ENCODE data around the gene TEX35.
"Not testable (repeated sequence)": the region's sequence is repeated elsewhere in the genome, so short reads cannot be mapped to it uniquely, and the experiment has no call there.

TEX35 gene

DNA sequence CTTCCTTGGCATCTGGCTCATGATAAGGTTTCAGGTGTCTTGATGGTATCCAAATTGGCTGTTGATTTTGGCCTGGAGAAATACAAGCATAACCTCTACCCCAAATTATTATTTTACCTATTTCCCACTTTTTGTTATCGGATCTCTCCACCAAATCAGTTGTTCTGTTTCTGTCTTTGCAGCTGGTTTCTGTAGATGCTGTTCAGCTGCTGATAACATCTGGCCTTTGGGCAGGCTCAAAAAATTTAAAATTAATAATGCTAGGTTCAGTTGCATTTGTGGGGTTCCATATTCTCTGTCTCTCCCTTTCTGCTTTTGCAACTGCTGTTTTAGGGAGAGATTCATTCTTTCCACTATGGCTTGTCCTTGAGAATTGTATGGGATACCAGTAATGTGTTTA lies 42.7 kb downstream of the TEX35 start:
- H3K36me3 ChIP-seq (ENCODE audit: control insufficient read depth in 1 of 2, insufficient read depth in 2 of 2, low read depth in 1 of 2, low read length in 2 of 2): peaks cover 5 to 17% of the 10 kb centered on the region in 2 experiments
- not testable (repeated sequence) for DNase-seq; H3K4me1 ChIP-seq (ENCODE audit: control insufficient read depth, insufficient read depth, low read depth, low read length); H3K23ac ChIP-seq (ENCODE audit: low read length in 2 of 2); H3K9me3 ChIP-seq (ENCODE audit: control insufficient read depth, low read length); H3K4ac ChIP-seq (ENCODE audit: low read depth in 1 of 2, low read length in 2 of 2); H3K14ac ChIP-seq (ENCODE audit: low read length in 2 of 2); H3K27ac ChIP-seq (ENCODE audit: low read length, poor library complexity, severe bottlenecking); H3K9ac ChIP-seq (ENCODE audit: low read length); H4K8ac ChIP-seq (ENCODE audit: low read length); H3K4me3 ChIP-seq (ENCODE audit: insufficient read depth in 1 of 2, low read depth in 1 of 2, low read length in 2 of 2); H2BK120ac ChIP-seq (ENCODE audit: low read depth, low read length); H3K18ac ChIP-seq (ENCODE audit: low read depth in 1 of 2, low read length in 2 of 2); H2AFZ ChIP-seq (ENCODE audit: low read depth, low read length); H4K91ac ChIP-seq (ENCODE audit: low read length); H2BK12ac ChIP-seq (ENCODE audit: low read length in 2 of 2); H2AK5ac ChIP-seq (ENCODE audit: low read length, severe bottlenecking); H2BK5ac ChIP-seq (ENCODE audit: low read depth, low read length, poor library complexity, severe bottlenecking); H3K27me3 ChIP-seq (ENCODE audit: control insufficient read depth in 1 of 2, insufficient read depth in 1 of 2, low read length in 2 of 2); H3K79me1 ChIP-seq (replicated peaks; ENCODE audit: low read length, poor library complexity, severe bottlenecking); H2BK15ac ChIP-seq (ENCODE audit: low read depth, poor library complexity, severe bottlenecking); H3K4me2 ChIP-seq (ENCODE audit: low read length, poor library complexity, severe bottlenecking)
- WGBS: no CpG with 5 or more reads among the region's 1 CpG

DNA sequence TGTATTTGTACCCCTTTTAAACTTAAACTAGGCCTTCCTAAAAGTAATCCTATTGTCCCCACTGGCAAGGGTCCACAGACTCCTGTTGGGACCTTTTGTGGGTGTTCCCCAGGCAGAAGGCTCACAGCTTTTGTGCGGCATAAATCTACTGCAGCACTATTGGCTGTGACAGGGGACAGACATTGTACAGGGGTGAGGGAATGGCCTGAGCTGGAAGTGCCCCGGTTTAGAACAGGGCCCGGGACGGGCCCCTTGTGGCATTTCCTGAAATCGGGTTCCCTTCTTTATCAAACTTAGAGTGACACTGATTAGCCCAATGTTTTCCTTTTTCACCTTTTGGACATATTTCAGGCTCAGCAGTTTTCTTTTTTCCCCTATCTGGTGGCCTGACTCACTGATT lies 45.9 kb downstream of the TEX35 start:
- not testable (repeated sequence) for H3K18ac ChIP-seq (ENCODE audit: low read depth in 1 of 2, low read length in 2 of 2); H3K4me3 ChIP-seq (ENCODE audit: insufficient read depth in 1 of 2, low read depth in 1 of 2, low read length in 2 of 2); H3K36me3 ChIP-seq (ENCODE audit: control insufficient read depth in 1 of 2, insufficient read depth in 2 of 2, low read depth in 1 of 2, low read length in 2 of 2); H2AFZ ChIP-seq (ENCODE audit: low read depth, low read length); H2BK15ac ChIP-seq (ENCODE audit: low read depth, poor library complexity, severe bottlenecking); H4K91ac ChIP-seq (ENCODE audit: low read length); H3K9ac ChIP-seq (ENCODE audit: low read length); H2BK12ac ChIP-seq (ENCODE audit: low read length in 2 of 2); H3K79me1 ChIP-seq (replicated peaks; ENCODE audit: low read length, poor library complexity, severe bottlenecking); H3K14ac ChIP-seq (ENCODE audit: low read length in 2 of 2); H3K9me3 ChIP-seq (ENCODE audit: control insufficient read depth, low read length); H3K4ac ChIP-seq (ENCODE audit: low read depth in 1 of 2, low read length in 2 of 2); H3K4me1 ChIP-seq (ENCODE audit: control insufficient read depth, insufficient read depth, low read depth, low read length); H4K8ac ChIP-seq (ENCODE audit: low read length); DNase-seq; H2BK120ac ChIP-seq (ENCODE audit: low read depth, low read length); H2AK5ac ChIP-seq (ENCODE audit: low read length, severe bottlenecking); H3K27ac ChIP-seq (ENCODE audit: low read length, poor library complexity, severe bottlenecking); H2BK5ac ChIP-seq (ENCODE audit: low read depth, low read length, poor library complexity, severe bottlenecking); H3K27me3 ChIP-seq (ENCODE audit: control insufficient read depth in 1 of 2, insufficient read depth in 1 of 2, low read length in 2 of 2); H3K23ac ChIP-seq (ENCODE audit: low read length in 2 of 2); H3K4me2 ChIP-seq (ENCODE audit: low read length, poor library complexity, severe bottlenecking)
- 57% methylated on average over 5 of the region's 5 CpGs for WGBS

DNA sequence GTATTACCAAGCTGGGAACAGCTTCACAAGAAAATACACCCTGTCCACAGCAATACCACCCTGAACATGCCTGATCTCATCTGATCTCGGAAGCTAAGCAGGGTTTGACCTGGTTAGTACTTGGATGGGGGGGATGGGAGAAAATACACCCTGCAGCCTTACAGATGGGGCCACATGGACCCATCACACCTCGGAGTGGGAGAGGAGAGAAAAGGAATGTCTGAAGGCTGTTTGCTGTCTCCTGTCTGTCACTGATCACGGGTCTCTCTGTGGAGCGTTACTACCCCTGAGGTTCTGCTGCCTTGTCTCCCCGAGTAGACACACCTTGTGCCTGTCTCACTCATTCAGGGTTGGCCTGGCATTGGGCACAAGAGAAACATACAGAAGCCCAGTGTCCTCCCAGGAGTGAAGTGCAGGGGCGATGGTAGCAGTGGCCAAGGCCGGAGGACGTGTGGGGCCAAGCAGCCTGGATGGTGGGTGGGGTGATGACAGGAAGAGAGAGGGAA lies 48.0 kb downstream of the TEX35 start:
- Histone ChIP-seq H2BK12ac (ENCODE audit: low read length in 2 of 2) (no peak overlapping the region), H3K36me3 (ENCODE audit: control insufficient read depth in 1 of 2, insufficient read depth in 2 of 2, low read depth in 1 of 2, low read length in 2 of 2) (no peaks in the 10 kb centered on the region), H3K4me1 (ENCODE audit: control insufficient read depth, insufficient read depth, low read depth, low read length) (no peaks in the 10 kb centered on the region), H3K9ac (ENCODE audit: low read length) (no peak overlapping the region), H4K8ac (ENCODE audit: low read length) (no peak overlapping the region), H3K27me3 (ENCODE audit: control insufficient read depth in 1 of 2, insufficient read depth in 1 of 2, low read length in 2 of 2) (no peaks in the 10 kb centered on the region), H2BK5ac (ENCODE audit: low read depth, low read length, poor library complexity, severe bottlenecking) (no peak overlapping the region), H3K14ac (ENCODE audit: low read length in 2 of 2) (peak overlapping the region in 1 of 2 experiments; percentile 57), H3K79me1 (replicated peaks; ENCODE audit: low read length, poor library complexity, severe bottlenecking) (no peaks in the 10 kb centered on the region), H3K18ac (ENCODE audit: low read depth in 1 of 2, low read length in 2 of 2) (no peak overlapping the region), H4K91ac (ENCODE audit: low read length) (no peak overlapping the region), H3K9me3 (ENCODE audit: control insufficient read depth, low read length) (no peaks in the 10 kb centered on the region), H2BK15ac (ENCODE audit: low read depth, poor library complexity, severe bottlenecking) (no peak overlapping the region), H3K4me2 (ENCODE audit: low read length, poor library complexity, severe bottlenecking) (no peak overlapping the region), H3K4ac (ENCODE audit: low read depth in 1 of 2, low read length in 2 of 2) (no peak overlapping the region), H3K4me3 (ENCODE audit: insufficient read depth in 1 of 2, low read depth in 1 of 2, low read length in 2 of 2) (no peak overlapping the region), H2AK5ac (ENCODE audit: low read length, severe bottlenecking) (no peak overlapping the region), H3K27ac (ENCODE audit: low read length, poor library complexity, severe bottlenecking) (no peak overlapping the region), H2AFZ (ENCODE audit: low read depth, low read length) (no peak overlapping the region), H2BK120ac (ENCODE audit: low read depth, low read length) (no peak overlapping the region), H3K23ac (ENCODE audit: low read length in 2 of 2) (no peak overlapping the region)
- 88% methylated on average over 8 of the region's 8 CpGs for WGBS
- DNase-seq: no peak

DNA sequence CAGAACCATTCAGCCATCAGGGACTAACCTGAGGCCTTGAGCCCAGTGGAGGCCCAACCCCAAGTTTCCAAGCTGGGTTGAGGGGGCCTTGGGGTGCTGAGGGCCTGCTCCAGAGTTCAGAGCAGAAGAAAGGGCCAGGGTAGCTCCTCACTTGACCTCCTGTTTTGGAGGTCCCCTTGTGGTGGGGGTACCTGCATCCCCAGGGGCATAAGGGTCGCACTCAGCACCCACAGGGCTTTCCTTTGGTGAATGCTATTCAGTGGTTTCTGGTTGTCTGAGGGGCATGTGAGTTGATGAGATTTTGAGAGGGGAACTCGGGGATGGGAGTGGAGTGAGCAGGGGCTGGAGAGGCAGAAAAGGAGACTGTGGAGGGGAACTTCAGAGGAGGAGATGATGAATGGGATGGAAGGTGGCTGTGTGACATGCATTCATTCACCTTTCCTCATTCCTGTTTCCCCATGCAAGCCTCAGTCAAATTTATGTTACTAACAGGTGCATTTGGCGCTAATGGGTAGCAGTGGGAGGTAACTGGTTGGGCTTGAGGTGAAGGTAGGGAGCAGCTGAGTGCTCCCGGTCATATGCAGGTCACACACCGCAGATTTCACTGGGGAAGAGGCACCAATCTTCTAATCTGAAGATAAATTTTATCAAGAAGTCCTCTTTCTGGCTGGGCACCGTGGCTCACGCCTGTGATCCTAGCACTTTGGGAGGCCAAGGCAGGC lies 50.4 kb downstream of the TEX35 start:
- Histone ChIP-seq H3K23ac (ENCODE audit: low read length in 2 of 2) (no peak overlapping the region), H3K4ac (ENCODE audit: low read depth in 1 of 2, low read length in 2 of 2) (no peak overlapping the region), H2BK120ac (ENCODE audit: low read depth, low read length) (no peak overlapping the region), H3K27me3 (ENCODE audit: control insufficient read depth in 1 of 2, insufficient read depth in 1 of 2, low read length in 2 of 2) (no peaks in the 10 kb centered on the region), H3K14ac (ENCODE audit: low read length in 2 of 2) (no peak overlapping the region), H2BK12ac (ENCODE audit: low read length in 2 of 2) (no peak overlapping the region), H4K91ac (ENCODE audit: low read length) (no peak overlapping the region), H3K4me3 (ENCODE audit: insufficient read depth in 1 of 2, low read depth in 1 of 2, low read length in 2 of 2) (no peak overlapping the region), H4K8ac (ENCODE audit: low read length) (no peak overlapping the region), H3K4me1 (ENCODE audit: control insufficient read depth, insufficient read depth, low read depth, low read length) (no peaks in the 10 kb centered on the region), H2BK5ac (ENCODE audit: low read depth, low read length, poor library complexity, severe bottlenecking) (no peak overlapping the region), H3K36me3 (ENCODE audit: control insufficient read depth in 1 of 2, insufficient read depth in 2 of 2, low read depth in 1 of 2, low read length in 2 of 2) (no peaks in the 10 kb centered on the region), H3K9ac (ENCODE audit: low read length) (no peak overlapping the region), H3K9me3 (ENCODE audit: control insufficient read depth, low read length) (peaks cover 11% of the 10 kb centered on the region), H3K18ac (ENCODE audit: low read depth in 1 of 2, low read length in 2 of 2) (no peak overlapping the region), H2AFZ (ENCODE audit: low read depth, low read length) (no peak overlapping the region), H2BK15ac (ENCODE audit: low read depth, poor library complexity, severe bottlenecking) (no peak overlapping the region), H3K79me1 (replicated peaks; ENCODE audit: low read length, poor library complexity, severe bottlenecking) (no peaks in the 10 kb centered on the region), H3K4me2 (ENCODE audit: low read length, poor library complexity, severe bottlenecking) (no peak overlapping the region), H2AK5ac (ENCODE audit: low read length, severe bottlenecking) (no peak overlapping the region), H3K27ac (ENCODE audit: low read length, poor library complexity, severe bottlenecking) (no peak overlapping the region)
- 89% methylated on average over 7 of the region's 7 CpGs for WGBS
- DNase-seq: no peak
